Ramos (cell line): ENCODE data around the gene MTMR3.

ENCODE experiments used
- in situ Hi-C: fragments of 300-500 bp; cut with MboI; formaldehyde crosslinking; loops from one replicate; pipeline ENCODE4 v1.14.3; 2022; ENCODE audit warnings: low sequenced_read_pairs; ENCODE audit not compliant: unreplicated experiment

MTMR3 gene

GRCh38 chr22:30077279-30077880, 194.4 kb downstream of the MTMR3 start:
- in situ Hi-C loops, result no loop called here

DNA sequence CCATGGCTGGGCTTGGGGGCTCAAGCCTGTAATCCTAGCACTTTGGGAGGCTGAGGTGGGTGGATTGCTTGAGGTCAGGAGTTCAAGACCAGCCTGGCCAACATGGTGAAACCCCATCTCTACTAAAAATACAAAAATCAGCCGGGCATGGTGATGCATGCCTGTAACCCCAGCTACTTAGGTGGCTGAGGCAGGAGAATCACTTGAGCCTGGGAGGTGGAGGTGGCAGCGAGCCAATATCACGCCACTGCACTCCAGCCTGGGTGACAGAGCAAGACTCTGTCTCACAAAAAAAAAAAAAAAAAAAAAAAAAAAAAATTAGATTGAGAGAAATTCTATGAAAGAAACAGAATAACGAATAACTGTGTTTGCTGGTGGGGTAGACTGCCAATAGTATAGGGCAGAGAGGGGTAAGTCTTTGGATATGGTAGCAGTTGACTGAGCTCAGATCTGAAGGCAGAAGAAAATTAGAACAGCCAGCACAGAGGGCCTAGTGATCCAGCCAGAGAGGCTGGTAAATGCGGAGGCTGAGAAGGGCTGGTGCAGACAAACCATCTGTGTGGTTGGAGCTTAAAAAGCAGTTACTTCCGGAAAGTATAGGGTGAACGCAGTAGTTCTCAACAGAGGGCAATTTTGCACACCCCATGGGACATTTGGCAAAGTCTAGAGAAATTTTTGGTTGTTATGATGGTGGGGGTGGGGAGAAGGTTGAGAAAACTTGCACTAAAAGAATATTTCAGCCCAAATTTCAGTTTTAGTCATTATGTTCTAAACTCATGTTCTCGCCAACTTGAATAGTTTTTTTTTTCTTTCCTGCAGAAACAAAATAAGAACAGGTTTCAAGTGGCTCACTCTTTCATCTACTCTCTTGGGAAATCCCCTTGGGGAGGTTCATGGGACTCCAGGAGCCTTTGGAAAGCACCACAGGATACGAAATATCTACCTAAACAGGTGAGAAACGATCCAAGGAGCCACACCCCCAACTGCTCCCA, 195.6 kb downstream of the MTMR3 start:
- in situ Hi-C loops, result no loop called here

DNA sequence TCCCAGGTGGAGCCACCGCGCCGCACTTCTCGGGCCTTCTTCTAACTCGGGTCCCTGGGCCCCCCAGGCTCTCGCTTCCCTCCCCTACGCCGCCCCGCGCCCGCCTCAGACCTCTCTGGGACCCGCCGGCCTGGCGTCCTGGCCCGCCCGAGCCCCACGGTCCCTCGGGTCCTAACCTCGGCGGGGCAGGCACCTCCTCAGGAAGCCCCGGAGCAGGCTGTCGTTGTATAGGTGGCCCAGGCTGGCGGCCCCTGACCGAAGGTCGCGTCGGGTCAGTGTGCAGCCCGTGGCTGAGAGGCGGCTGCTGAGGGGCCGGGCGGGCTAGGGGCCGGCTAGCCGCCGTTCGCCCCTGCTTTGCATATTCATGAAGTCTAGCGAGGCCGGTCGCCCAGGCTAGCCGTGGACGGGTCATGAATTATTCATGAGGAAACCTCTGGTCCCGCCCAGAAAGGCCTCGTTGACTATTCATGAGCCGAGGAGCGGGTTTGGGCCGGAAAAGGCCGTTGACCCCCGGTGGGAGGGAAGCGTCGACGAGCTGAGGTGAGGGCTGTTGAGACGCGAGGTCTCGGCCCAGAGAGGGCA, 197.1 kb downstream of the MTMR3 start, which contains the start of gene HORMAD2:
Gene HORMAD2 (plus strand): TSS at position 513 of the 582 bp plus-strand sequence. CDS start 13,489 bp downstream, outside the sequence.
- in situ Hi-C loops, result no loop called here
